GM12878 (cell line): ENCODE data around the gene EIF4B. TPM values are rescaled to one million over a fixed set of nuclear protein-coding genes. Genes with fewer than 3 reads are reported as not detected.

Experiments used
- ATAC-seq: fragments of 200-7000 bp; cut with Tn5 transposase; 3 replicates; pipeline ENCODE4 v1.9.1; 2020; ENCODE audit warnings: mild to moderate bottlenecking, moderate library complexity
- BruUV-seq: library from RNA; stranded (reverse); fragments of 400-500 nt; replicated peaks from 2 replicates; lab custom pipeline; 2021; lab: Mats Ljungman, UMichigan
- CTCF ChIA-PET: fragments of 300-600 bp; sonication (Branson Sonifier 250); formaldehyde crosslinking; extraction: SDS; loops from one replicate; lab custom pipeline; 2021; ENCODE audit warnings: inconsistent platforms; lab: Yijun Ruan, JAX
- POLR2A ChIA-PET: fragments of 350-600 bp; formaldehyde crosslinking; extraction: SDS; loops from one replicate; lab custom pipeline; 2021; ENCODE audit warnings: inconsistent platforms; lab: Charles Lee
- RAD21 ChIA-PET: fragments of 300-600 bp; sonication (Branson Sonifier 250); formaldehyde crosslinking; loops from one replicate; lab custom pipeline; 2023; ENCODE audit warnings: antibody characterized with exemption; ENCODE audit not compliant: unreplicated experiment; lab: Charles Lee
- SMC1A ChIA-PET: fragments of 300-600 bp; sonication (Branson Sonifier 250); formaldehyde crosslinking; loops from one replicate; lab custom pipeline; 2023; ENCODE audit not compliant: unreplicated experiment, uncharacterized antibody; lab: Charles Lee
- DNase-seq: peaks from one replicate; pipeline ENCODE4 v3.0.0-alpha.2; 2011; ENCODE audit warnings: low read depth, low spot score
- FAIRE-seq: peaks from 3 replicates; lab custom pipeline; 2011; peaks lifted over from hg19 to GRCh38; lab: Jason Lieb, UNC
- H2AFZ ChIP-seq: 2 replicates; pipeline ENCODE4 v1.6.0; 2011; ENCODE audit warnings: low read depth, low read length, control low read depth; ENCODE audit not compliant: control insufficient read depth
- H3K27ac ChIP-seq: 2 replicates; pipeline ENCODE4 v1.5.1; 2011; ENCODE audit warnings: control low read depth; ENCODE audit not compliant: control insufficient read depth, insufficient read depth
- H3K27me3 ChIP-seq, 2 experiments: replicated peaks in 1 of 2; 2 replicates each; pipeline versions ENCODE4 v1.6.0 to v1.6.1; 2011; ENCODE audit warnings: low read length in 1 of 2; ENCODE audit not compliant: control insufficient read depth in 2 of 2, insufficient read depth in 2 of 2
- H3K36me3 ChIP-seq, 2 experiments: 2 replicates each; pipeline ENCODE4 v1.5.1; 2011; ENCODE audit warnings: low read length in 1 of 2; ENCODE audit not compliant: control insufficient read depth in 2 of 2, insufficient read depth in 2 of 2
- H3K4me1 ChIP-seq: 2 replicates; pipeline ENCODE4 v1.6.1; 2011; ENCODE audit warnings: mild to moderate bottlenecking, low read length, moderate library complexity, mixed read lengths; ENCODE audit not compliant: control insufficient read depth, insufficient read depth
- H3K4me2 ChIP-seq: 2 replicates; pipeline ENCODE4 v1.6.0; 2011; ENCODE audit warnings: control low read depth; ENCODE audit not compliant: control insufficient read depth, insufficient read depth
- H3K4me3 ChIP-seq: fragments of 200-600 bp; sonication (generic); 2 replicates; pipeline ENCODE4 v1.5.1; 2016
- H3K79me2 ChIP-seq: 2 replicates; pipeline ENCODE4 v1.6.0; 2011; ENCODE audit warnings: low read length; ENCODE audit not compliant: control insufficient read depth, insufficient read depth
- H3K9ac ChIP-seq: 2 replicates; pipeline ENCODE4 v1.8.0; 2011; ENCODE audit warnings: low read length, control low read depth, mixed read lengths; ENCODE audit not compliant: control insufficient read depth, insufficient read depth
- H3K9me3 ChIP-seq: replicated peaks from 3 replicates; pipeline ENCODE4 v1.5.1; 2011; ENCODE audit warnings: mild to moderate bottlenecking, low read length; ENCODE audit not compliant: control insufficient read depth, insufficient read depth
- H4K20me1 ChIP-seq: 2 replicates; pipeline ENCODE4 v1.6.0; 2011; ENCODE audit not compliant: control insufficient read depth, insufficient read depth
- CBX5 ChIP-seq: sonication (generic); IDR thresholded peaks from 2 replicates; pipeline ENCODE4 v1.6.1; 2016; ENCODE audit warnings: low read depth, moderate library complexity, mild to moderate bottlenecking, inconsistent platforms
- CEBPB ChIP-seq, 2 experiments: fragments of 150-350 bp in 1 of 2; IDR thresholded peaks; 2 replicates each; pipeline ENCODE4 v1.6.1; 2012 to 2014; ENCODE audit warnings: low read depth in 2 of 2, low read length in 2 of 2, borderline replicate concordance in 1 of 2, inconsistent platforms in 1 of 2
- IKZF2 ChIP-seq, 2 experiments: fragments of 450-650 bp; IDR thresholded peaks; 2 replicates each; pipeline ENCODE4 v1.6.1; 2017; ENCODE audit warnings: mild to moderate bottlenecking in 2 of 2, moderate library complexity in 2 of 2
- MEF2A ChIP-seq: IDR thresholded peaks from 2 replicates; pipeline ENCODE4 v1.6.1; 2011; ENCODE audit warnings: low read depth, mild to moderate bottlenecking, low read length, moderate library complexity; ENCODE audit not compliant: insufficient read depth
- NFYA ChIP-seq: IDR thresholded peaks from 2 replicates; pipeline ENCODE4 v1.6.1; 2011; ENCODE audit warnings: low read depth, mild to moderate bottlenecking, low read length, improper control_type of control experiment, borderline replicate concordance
- NR2C2 ChIP-seq: IDR thresholded peaks from 2 replicates; pipeline ENCODE4 v1.6.1; 2011; ENCODE audit warnings: borderline replicate concordance, low read depth; ENCODE audit not compliant: control insufficient read depth, insufficient read length
- RAD51 ChIP-seq: fragments of 450-650 bp; IDR thresholded peaks from 2 replicates; pipeline ENCODE4 v1.6.1; 2016; ENCODE audit warnings: moderate library complexity, mild to moderate bottlenecking, inconsistent platforms
- SPI1 ChIP-seq: IDR thresholded peaks from 2 replicates; pipeline ENCODE4 v1.6.1; 2011; ENCODE audit warnings: low read depth, mild to moderate bottlenecking, low read length, moderate library complexity, borderline replicate concordance; ENCODE audit not compliant: insufficient read depth
- WGBS: methylation state at CpG from one replicate; pipeline ENCODE4 v1.1.6; 2016; ENCODE audit warnings: low lambda C conversion rate; ENCODE audit not compliant: insufficient replicate concordance, insufficient coverage; ENCODE audit errors: missing lambda C conversion rate; 5-methylcytosine and 5-hydroxymethylcytosine counted together
- in situ Hi-C: fragments of 300-500 bp; cut with MboI; formaldehyde crosslinking; loops from 9 replicates; pipeline ENCODE4 v1.14.3; 2018; ENCODE audit warnings: mixed read lengths
- intact Hi-C: fragments of 100-400 bp; cut with micrococcal nuclease; formaldehyde crosslinking; loops from one replicate; pipeline ENCODE4 v1.14.2; 2022; ENCODE audit not compliant: unreplicated experiment
- polyA plus RNA-seq, 11 experiments: library from polyadenylated mRNA; depleted of rRNA in 4 of 11; unstranded in 6 of 11; stranded (reverse) in 5 of 11; fragments of >200 nt; fragmentation: Nextera tagmentation in 4 of 11; fragmentation: Illumina TruSeq in 1 of 11; extraction: Ambion mirVana in 4 of 11; extraction: Trizol in 1 of 11; gene quantifications; 1 replicate in 1 of 11; 2 replicates in 10 of 11; pipeline versions ENCODE4 v1.2.1 to v1.2.3, GENCODE V29; 2011 to 2016; ENCODE audit warnings: inconsistent platforms in 2 of 11, missing spikeins in 2 of 11, low read depth in 1 of 11
- total RNA-seq, 4 experiments: library from RNA; depleted of rRNA in 3 of 4; stranded (reverse); fragments of >200 nt in 3 of 4; fragmentation: Illumina TruSeq in 1 of 4; extraction: Trizol in 1 of 4; gene quantifications; 2 replicates each; pipeline versions ENCODE4 v1.2.1 to v1.2.3, GENCODE V29; 2013 to 2021
- TF ChIP-seq, protein P1 (sequence below): fragments of 450-650 bp; IDR thresholded peaks from 2 replicates; pipeline ENCODE4 v1.6.1; 2018; ENCODE audit warnings: borderline replicate concordance, mild to moderate bottlenecking; ENCODE audit not compliant: partially characterized antibody

EIF4B gene
- total and polyA plus RNA-seq, 10 of the 15 experiments (the other 5 are each of a cell fraction or from before 2014, with no cell fraction given), result 123 to 752 (median 431) TPM

DNA sequence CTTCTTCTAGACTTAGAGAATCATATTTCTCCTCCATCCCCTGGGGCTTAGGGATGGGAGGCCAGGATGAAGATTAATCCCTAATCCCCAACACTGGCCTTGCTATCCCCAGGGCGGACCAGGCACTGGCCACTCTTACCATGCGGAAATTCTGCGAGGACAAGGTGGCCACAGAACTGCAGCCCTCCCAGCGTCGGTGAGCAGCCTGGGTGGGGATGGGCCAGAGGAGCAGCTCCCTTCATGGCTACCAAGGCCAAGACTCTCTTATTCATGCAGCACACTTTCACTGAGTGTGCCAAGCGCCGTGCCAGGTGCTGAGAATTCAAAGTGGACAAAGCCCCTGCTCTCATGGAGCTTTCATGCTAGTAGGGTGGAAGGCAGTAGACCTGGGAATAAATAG lies 50.6 kb downstream of the EIF4B start (continued):
- TF ChIP-seq MEF2A (no peak), NFYA (no peak), IKZF2 (IDR thresholded peaks at IDR 0.05) (no peak), CEBPB (IDR thresholded peaks at IDR 0.05; ENCODE audit: borderline replicate concordance in 1 of 2, low read depth in 2 of 2, low read length in 2 of 2) (no peak)

GRCh38 chr12:53057816-53058500 lies 51.7 kb downstream of the EIF4B start:
- DNase-seq (no peak), ATAC-seq (no peak), FAIRE-seq (no peak)
- in situ Hi-C loops (no loop called here), intact Hi-C loops (no loop called here)
- Histone ChIP-seq H4K20me1 (no peaks in the 10 kb centered on the region), H3K79me2 (no peaks in the 10 kb centered on the region), H3K9me3 (no peaks in the 10 kb centered on the region), H3K27me3 (no peaks in the 10 kb centered on the region), H3K4me3 (no peak overlapping the region), H3K4me1 (peaks cover 6% of the 10 kb centered on the region), H2AFZ (no peak overlapping the region), H3K9ac (no peak overlapping the region), H3K4me2 (no peak overlapping the region), H3K36me3 (no peaks in the 10 kb centered on the region), H3K27ac (no peak overlapping the region)
- POLR2A ChIA-PET, result no interaction called here
- TF ChIP-seq CBX5 (no peak), SPI1 (no peak), NR2C2 (no peak), RAD51 (no peak)
- TF ChIP-seq, protein P1, sequence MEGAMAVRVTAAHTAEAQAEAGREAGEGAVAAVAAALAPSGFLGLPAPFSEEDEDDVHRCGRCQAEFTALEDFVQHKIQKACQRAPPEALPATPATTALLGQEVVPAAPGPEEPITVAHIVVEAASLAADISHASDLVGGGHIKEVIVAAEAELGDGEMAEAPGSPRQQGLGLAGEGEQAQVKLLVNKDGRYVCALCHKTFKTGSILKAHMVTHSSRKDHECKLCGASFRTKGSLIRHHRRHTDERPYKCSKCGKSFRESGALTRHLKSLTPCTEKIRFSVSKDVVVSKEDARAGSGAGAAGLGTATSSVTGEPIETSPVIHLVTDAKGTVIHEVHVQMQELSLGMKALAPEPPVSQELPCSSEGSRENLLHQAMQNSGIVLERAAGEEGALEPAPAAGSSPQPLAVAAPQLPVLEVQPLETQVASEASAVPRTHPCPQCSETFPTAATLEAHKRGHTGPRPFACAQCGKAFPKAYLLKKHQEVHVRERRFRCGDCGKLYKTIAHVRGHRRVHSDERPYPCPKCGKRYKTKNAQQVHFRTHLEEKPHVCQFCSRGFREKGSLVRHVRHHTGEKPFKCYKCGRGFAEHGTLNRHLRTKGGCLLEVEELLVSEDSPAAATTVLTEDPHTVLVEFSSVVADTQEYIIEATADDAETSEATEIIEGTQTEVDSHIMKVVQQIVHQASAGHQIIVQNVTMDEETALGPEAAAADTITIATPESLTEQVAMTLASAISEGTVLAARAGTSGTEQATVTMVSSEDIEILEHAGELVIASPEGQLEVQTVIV, result no peak
- RAD21 ChIA-PET, result no interaction called here
- 33% methylated on average over 13 of the region's 13 CpGs for WGBS
- CTCF ChIA-PET, result interaction anchor here (0.6 to 4.5 kb wide), 3 partner anchors 8 to 370 kb away, joined by 3 to 38 read pairs (median 4); no protein-coding TSS in a partner anchor
- SMC1A ChIA-PET, result interaction anchor here (0.8 to 1.3 kb wide), 3 partner anchors 9 to 41 kb away, joined by 3 read pairs; partner anchors contain the start of gene SPRYD3
- no TSS peak for BruUV-seq
